Measurements from ENCODE around the gene STKLD1.

STKLD1 gene

GRCh38 chr9:133344979-133345378 lies 31.2 kb upstream of the STKLD1 start:
- DNase-seq (ENCODE audit: low read depth, low spot score), result no peak

- DNase-seq (ENCODE audit: low read depth, low spot score), result no peak
These were observed 30.6 kb upstream of the STKLD1 start for GRCh38 chr9:133345596-133345995.

- DNase-seq (ENCODE audit: low read depth, low spot score), result no peak
These were observed 30.0 kb upstream of the STKLD1 start for GRCh38 chr9:133346021-133346785.

GRCh38 chr9:133347515-133347984 lies 28.6 kb upstream of the STKLD1 start:
- peak; percentile 51 for DNase-seq (ENCODE audit: low read depth, low spot score)

GRCh38 chr9:133347985-133348717 lies 28.0 kb upstream of the STKLD1 start, which contains the start of the genes MED22 and RPL7A:
Gene MED22, minus strand, starts transcription at chr9:133348131. Its CDS starts 1,469 bp downstream, at chr9:133346662.
Gene RPL7A, plus strand, starts transcription at chr9:133348218. Its CDS starts 26 bp downstream, at chr9:133348244.
- DNase-seq (ENCODE audit: low read depth, low spot score), result peak; percentile 97

- no peak for DNase-seq (ENCODE audit: low read depth, low spot score)
These were observed 27.2 kb upstream of the STKLD1 start for GRCh38 chr9:133348718-133349573.

GRCh38 chr9:133349965-133350616 lies 26.1 kb upstream of the STKLD1 start:
- no peak for DNase-seq (ENCODE audit: low read depth, low spot score)

GRCh38 chr9:133351526-133351907 lies 24.6 kb upstream of the STKLD1 start:
- no peak for DNase-seq (ENCODE audit: low read depth, low spot score)

GRCh38 chr9:133351908-133352634 lies 24.1 kb upstream of the STKLD1 start:
- DNase-seq (ENCODE audit: low read depth, low spot score), result peak; percentile 87

GRCh38 chr9:133352635-133353340 lies 23.4 kb upstream of the STKLD1 start:
- DNase-seq (ENCODE audit: low read depth, low spot score), result no peak

- no peak for DNase-seq (ENCODE audit: low read depth, low spot score)
These were observed 22.6 kb upstream of the STKLD1 start for GRCh38 chr9:133353548-133353947.

- DNase-seq (ENCODE audit: low read depth, low spot score), result peak; percentile 19
These were observed 21.4 kb upstream of the STKLD1 start for GRCh38 chr9:133354766-133355165.

GRCh38 chr9:133355881-133356357 lies 20.2 kb upstream of the STKLD1 start:
- peak; percentile 35 for DNase-seq (ENCODE audit: low read depth, low spot score)

- DNase-seq (ENCODE audit: low read depth, low spot score), result peak; percentile 80
These were observed 19.6 kb upstream of the STKLD1 start, which contains the start of the genes SURF1 and SURF2 for GRCh38 chr9:133356391-133357091. Gene SURF1, minus strand, starts transcription at chr9:133356487. Its CDS starts 34 bp downstream, at chr9:133356453. Gene SURF2, plus strand, starts transcription at chr9:133356550. Its CDS starts 43 bp downstream, at chr9:133356593.

GRCh38 chr9:133357656-133358055 lies 18.5 kb upstream of the STKLD1 start:
- no peak for DNase-seq (ENCODE audit: low read depth, low spot score)

GRCh38 chr9:133359399-133360175 lies 16.6 kb upstream of the STKLD1 start:
- peak; percentile 64 for DNase-seq (ENCODE audit: low read depth, low spot score)

- no peak for DNase-seq (ENCODE audit: low read depth, low spot score)
These were observed 15.5 kb upstream of the STKLD1 start for GRCh38 chr9:133360400-133361393.

Data from ELF-1 (cell line).